Measurements from ENCODE around the gene PACRG.

The PACRG gene

DNA sequence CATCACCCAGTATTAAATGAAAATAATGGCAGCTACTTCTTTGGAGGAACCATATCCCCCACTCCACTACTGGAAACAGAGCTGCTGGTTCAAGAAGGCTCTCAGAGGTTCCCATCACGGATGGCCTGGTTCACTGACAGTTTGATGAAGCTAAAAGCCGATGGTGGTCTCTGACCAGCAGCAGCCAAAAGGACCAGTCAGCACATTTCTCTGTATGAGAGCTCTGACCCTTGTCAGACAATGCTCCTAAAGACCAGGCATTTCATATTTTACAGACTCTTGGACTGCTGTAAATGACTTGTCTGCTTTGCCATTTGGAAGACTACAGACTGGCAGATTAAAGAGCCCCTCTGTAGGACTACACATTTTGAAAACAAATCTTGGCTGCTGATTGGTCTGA lies 16.8 kb upstream of the PACRG start:
- DNase-seq (ENCODE audit: low read depth) = no peak

DNA sequence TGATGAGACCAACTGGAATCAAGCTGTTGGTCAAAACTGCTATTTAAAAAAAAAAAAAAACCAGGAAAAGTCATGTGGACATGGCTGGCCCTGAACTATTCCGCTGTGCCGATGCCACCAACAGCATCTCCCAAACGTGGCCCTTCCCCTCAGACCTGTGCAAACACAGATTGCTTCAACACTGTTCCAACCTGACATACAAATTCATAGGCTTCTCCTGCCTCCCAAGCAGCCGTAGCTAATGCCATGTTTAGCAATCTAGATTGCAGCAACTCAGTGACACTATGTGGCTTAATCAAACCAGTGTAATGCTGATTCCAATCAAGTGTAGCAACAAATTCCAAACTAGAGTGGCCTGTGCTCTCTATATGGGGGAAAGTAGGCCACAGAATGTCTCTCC lies 16.4 kb upstream of the PACRG start:
- DNase-seq (ENCODE audit: low read depth) = no peak

DNA sequence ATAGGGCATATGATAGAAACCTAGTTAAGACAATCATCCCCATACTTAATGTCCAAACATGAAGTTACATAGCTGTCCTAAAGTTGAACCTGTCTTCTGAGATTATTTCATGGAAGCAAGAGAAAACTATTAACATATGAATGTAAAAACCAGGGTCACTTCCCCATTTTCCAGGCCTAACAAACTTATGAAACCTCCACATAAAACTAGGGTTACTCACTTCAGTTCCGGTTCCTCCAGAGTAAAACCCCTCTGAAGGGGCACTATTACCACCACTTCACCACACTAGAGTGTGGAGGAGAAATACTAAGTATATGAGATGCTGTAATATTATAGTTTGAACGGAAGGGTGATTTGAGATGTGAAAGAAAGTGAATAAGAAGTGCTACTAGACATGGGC lies 15.1 kb upstream of the PACRG start:
- no peak for DNase-seq (ENCODE audit: low read depth)

DNA sequence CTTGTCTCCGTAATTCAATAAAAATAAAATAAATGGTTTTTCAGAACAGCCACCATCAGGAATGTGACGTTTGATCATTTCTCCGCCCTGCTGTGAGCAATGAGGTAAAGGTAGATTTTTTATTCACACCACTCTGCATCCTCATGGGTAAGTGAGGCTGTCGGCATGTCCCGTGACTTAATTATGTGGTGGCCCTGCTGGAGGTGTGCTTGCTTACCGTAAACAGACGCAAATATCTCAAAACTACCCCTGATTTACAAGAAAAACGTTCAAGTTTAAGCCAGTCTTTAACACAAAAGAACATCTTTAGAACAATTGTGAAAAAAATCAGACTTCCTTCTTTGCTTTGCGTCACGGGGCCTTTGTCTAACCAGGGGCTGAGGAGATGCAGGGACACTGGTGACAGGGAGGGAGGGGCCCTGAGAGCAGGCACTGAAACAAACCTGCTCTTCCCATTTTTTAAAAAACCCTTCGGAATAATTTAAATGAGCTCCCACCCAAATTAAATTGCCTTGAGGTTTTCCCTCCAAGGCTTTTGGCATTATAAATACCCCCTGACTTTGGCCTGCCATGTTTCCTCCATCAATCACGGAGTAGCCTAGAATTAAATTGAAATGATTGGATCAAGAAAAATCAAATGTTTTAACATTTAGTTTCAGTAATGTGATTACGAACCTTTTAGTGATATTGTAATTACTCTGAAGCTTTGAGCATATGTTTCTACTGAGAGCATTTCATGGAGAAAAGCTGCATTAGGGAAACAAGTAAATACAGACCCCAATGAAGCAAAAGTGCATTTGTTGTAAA lies 13.6 kb upstream of the PACRG start:
- no peak for DNase-seq (ENCODE audit: low read depth)

DNA sequence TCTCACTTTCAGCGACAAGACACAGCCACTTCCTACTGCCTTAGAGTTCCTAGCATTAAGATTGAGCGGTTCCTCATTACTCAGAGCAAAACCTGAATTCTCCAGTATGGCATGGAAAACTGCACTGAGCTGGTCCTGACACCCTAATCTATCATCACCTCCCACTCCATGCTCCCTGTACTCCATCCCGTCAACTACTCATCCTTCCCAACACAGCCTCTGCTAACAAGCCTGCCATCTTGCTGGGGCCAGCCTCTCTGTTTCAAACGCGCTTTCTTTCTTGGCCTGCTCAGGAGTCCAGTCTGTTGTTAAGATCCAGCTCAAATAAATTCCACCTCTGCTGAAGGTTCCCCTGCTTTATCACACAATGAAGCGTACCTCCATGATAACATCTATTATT lies 12.2 kb upstream of the PACRG start:
- DNase-seq (ENCODE audit: low read depth) = no peak

DNA sequence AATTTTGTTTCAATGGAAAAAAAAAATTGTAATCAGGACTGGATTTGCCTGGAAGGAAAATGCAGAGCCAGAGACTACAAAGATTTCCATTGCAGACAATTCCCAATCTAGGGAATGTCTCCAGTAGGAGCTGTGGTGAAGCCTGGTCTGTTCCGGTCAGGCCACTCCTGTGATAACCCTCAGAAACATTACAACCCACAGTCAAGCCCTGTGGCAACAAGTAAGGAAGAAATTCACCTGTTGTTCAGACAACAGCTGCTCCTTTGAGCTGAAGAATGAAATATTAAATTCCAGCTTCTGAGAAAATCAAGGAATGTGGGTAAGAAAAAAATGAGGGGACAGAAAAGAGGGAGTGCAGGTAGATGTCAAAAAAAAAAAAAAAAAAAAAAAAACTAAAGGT lies 8.2 kb upstream of the PACRG start:
- DNase-seq (ENCODE audit: low read depth) = no peak

DNA sequence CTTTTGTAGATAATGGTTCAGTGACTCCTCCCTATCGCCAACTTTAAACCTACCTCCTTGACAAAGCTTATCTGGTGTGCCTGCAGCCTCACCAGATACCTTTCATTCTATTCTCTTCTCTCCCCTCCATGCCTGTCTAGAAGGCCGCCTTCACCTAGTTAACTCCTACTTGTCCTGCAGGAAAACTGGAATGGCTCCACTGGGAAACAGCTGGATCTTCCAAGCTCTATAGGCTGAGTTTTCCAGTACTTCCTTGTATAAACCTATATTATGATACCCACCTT lies 6.4 kb upstream of the PACRG start:
- no peak for DNase-seq (ENCODE audit: low read depth)

DNA sequence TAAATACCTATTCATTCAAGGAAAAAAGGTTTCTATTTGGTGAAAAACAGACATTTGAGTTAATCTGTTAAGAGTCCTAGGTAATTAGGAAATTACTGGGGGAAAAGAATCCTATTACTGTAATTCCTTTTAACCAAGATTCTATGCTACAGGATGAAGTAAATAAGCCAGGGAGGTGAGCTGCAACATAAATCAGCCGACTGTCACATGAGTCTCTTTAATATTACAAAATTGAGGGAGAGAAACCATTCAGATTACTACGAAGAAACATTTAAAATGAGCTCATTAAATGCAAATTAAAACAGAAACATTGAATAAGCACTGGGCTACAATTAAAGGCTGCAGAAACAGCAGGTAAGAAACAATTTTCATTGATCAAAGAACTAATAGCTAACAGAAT lies 5.5 kb upstream of the PACRG start:
- DNase-seq (ENCODE audit: low read depth) = no peak

DNA sequence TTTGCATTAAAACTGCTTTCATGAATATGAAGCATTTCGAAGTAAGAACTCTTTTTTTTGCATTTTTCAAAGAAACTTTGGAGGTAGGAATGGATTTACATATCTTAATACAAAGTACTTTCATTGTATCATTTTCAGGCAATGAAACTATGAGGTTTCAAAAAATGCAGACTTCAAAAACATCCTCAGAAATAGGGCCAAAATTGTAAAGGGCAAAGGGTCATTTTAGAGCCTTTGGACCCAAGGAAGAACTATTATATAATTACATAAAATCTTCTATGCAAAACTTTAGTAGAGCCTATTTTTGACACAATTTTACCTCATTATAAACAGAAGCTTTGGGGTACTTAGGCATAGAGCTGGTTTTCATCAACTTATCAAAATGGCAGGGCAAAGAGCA lies 5.1 kb upstream of the PACRG start:
- no peak for DNase-seq (ENCODE audit: low read depth)

DNA sequence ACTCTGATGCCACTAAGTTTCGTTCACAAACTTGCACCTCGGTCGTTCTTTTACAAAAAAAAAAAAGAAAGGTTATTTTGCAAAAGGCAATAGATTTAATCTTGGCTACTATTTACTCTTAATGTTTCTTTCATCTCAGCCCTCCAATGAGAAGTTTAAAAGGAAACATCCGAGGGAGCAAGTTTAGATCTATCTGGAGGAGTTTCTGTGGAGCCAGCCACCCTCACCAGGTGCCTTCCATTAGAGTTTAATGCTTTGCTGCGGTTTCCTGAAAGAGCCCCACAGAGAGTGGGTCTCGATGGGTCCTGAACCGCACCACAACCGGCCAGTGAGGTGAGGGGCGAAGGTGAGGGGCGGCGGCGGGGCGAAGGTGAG lies 840 bp upstream of the PACRG start:
- no peak for DNase-seq (ENCODE audit: low read depth)

DNA sequence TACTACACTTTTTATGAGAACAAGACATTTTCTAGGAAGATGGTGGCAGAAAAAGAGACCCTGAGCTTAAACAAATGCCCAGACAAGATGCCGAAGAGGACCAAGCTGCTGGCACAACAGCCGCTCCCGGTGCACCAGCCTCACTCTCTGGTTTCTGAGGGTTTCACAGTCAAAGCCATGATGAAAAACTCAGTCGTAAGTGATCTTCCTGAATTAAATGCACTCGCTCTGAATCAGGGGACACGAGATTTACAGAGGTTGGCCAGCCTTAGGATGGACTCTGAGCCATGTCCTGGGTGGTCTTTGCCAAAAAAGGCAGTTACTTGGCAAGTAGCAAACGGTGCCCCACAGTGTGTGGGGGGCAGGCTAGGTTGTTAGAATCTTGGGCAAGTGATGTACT lies 423 bp downstream of the PACRG start:
- DNase-seq (ENCODE audit: low read depth) = no peak

DNA sequence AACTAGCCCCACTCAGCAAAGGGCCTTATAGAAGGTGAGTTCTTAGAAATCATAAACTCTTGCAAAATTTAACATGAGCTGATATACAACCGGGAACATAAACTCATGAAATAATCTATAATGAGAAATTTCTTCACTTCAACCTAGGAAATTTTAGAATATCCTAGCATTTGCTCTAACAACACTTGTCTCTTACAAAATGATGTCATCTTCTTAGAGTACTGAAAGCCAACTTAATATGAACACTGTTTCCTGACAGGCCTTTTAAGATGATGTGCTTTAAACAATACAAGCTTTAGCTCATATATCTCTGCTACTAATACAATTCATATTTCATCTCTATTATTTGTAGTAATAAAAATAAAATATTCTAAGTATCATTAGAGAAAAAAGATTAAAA lies 932 bp downstream of the PACRG start:
- DNase-seq (ENCODE audit: low read depth) = no peak

DNA sequence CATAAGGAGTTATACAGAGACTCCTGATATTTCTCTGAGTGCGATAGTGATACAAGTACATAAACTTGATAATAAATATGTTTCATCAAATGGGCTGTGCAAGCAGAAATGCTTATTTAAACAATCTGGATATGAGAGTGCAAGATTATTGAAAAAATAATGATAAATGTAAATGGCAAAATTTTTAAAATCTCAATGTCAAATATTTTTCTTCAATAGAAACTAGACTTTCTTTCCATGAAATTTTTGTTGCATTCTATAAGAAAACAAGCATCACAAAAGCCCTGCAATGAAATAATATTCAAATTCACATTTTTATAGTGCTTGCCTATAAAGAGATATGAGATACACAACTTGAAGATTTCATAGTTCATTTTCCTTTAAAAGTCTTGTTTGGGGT lies 2.7 kb downstream of the PACRG start:
- DNase-seq (ENCODE audit: low read depth) = no peak

DNA sequence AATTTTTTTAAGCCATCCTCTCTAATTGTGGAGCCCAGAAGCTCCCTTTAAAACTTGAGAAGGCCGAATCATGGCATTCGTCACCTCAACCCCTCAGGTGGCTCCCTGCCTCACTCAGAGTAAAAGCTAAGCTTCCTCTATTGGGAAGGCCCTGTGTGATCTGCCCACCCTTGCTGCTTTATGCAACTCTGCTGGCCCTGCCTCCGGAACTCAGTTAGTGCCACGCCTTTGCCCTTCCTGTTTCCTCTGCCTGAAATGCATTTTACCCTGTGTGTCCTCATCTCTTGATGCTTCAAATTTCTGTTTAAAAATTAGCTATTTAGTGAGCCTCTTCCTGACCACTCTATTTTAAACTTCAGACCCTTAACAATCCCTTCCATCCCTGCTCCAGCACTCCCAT lies 5.7 kb downstream of the PACRG start:
- no peak for DNase-seq (ENCODE audit: low read depth)

DNA sequence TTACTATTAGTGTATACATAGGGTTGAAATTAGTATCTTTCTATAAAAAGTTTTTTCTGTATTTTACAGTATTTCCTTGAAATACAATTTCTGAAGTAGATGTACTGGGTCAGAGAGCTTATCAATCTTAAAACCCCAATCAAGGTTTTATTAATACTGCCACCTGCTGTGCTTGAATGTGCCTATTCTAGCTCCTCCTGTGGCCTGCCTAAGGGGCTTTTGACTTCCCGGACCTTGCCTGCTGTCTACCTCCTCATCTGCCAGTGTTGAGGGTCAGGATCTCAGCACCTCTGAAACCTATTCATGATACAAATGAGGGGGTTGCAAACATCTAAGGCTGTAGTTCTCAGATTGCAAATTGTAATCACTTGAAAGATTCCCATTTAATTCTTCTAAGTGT lies 9.2 kb downstream of the PACRG start:
- no peak for DNase-seq (ENCODE audit: low read depth)

DNA sequence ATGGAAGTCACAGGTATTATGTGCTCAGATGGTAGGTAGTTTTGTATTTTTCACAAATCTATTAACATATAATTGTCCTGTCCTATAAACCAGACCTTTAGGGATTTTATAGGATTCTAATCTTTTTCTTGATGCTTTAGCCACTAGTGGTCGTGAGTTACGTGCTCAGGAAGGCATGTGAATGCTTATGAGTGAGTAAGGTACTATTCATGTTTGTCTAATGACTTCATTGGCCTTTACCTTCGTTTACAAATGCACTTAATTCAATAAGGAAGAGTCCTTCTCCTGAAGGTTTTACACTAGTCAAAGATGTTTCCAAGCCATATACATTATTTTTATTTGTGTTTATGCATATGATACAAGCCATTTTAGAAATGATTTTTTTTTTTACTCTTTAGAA lies 23.0 kb downstream of the PACRG start:
- DNase-seq (ENCODE audit: low read depth) = no peak

DNA sequence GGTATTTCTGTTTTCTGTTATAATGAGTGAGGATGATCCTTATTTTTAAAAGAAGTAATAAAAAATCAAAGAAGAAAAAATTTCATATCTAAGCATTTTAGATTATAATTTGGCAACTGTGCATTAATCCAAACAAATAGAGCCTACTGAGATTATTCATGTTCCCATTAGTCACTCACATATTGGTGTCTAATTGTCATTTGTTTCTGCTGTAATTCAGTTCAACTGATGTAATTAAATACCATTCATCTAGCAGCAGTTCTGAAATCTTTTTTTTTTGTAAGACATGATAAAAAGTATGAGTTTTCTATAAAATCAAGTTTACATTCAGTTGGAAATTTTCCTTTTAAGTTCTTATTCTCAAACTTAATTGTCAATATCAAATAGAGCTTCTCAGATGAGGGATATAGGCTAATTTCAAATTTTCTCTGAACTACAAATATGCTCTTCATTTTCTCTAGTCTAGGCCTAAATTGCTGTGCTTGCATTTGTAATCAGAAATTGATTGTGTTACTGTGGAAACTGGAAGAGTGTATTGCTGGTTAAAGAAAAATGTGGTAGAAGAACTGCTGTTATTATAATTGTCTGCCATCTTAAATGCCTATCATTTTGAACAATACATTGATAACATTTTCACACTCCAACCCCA lies 23.6 kb downstream of the PACRG start:
- DNase-seq (ENCODE audit: low read depth) = no peak

DNA sequence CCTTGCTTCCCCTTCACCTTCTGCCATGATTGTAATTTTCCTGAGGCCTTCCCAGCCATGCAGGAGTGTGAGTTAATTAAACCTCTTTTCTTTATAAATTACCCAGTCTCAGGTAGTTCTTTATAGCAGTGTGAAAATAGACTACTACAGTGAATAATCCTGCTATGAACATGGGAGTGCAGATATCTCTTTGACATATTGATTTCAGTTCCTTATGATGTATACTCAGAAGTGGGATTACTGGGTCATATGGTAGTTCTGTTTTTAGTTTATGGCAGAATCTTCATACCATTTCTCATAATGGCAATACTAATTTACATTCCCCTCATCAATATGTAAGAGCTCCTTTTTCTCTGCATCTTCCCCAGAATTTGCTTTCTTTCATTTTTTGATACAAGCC lies 26.0 kb downstream of the PACRG start:
- DNase-seq (ENCODE audit: low read depth) = no peak

DNA sequence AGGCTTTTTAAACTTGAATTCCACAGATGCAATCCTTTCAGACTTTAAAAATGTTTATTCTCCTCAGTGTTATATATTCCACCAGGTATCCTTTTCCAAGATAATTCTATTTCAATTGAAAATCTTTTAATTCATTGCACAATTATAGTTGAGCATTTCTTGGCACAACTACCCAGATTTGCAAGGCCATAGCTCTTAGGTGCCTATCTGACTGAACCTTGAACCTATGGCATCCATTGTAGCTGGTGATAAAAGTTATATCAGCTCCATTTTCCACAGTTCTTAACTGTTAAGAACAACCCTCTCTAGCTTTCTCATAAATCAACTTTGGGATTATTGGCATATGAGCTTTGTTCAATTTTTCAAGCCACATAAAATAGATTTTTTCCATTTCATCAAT lies 42.4 kb downstream of the PACRG start:
- DNase-seq (ENCODE audit: low read depth) = no peak

DNA sequence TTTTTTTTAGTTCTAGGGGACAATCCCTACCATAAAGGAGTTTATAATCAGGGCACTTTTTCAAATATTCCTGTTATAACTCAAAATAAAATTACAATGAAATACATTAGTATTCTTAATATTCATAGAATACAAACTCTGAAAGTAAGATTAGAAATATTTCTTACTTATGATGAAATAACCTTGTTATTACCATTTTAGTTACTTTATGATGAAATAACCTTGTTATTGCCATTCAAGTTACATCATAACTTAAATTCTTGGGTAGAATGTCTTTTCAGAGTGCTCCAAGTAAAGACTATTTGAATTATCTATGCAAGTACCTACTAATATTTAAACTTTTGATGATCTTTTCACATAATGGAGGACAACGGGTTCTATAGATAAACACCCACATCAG lies 43.2 kb downstream of the PACRG start:
- no peak for DNase-seq (ENCODE audit: low read depth)

DNA sequence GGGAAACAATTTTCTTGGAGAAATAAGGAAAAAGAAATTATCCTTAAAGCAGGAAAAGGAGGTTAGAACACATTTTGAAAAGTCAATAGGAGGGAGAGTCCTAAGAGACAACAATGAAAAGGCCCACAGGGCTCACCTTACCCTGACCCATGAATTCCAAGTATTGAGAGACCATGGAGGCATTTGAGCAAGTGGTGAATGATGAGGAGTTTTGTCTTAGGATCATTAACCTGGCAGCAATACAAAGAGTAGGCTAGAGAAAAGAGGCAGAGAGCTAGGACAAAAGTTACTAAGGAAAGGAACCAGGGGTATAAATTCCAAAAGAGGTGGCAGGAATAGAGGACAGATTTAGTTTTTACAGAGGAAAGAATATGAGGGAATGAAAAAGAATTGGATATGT lies 44.7 kb downstream of the PACRG start:
- DNase-seq (ENCODE audit: low read depth) = no peak

DNA sequence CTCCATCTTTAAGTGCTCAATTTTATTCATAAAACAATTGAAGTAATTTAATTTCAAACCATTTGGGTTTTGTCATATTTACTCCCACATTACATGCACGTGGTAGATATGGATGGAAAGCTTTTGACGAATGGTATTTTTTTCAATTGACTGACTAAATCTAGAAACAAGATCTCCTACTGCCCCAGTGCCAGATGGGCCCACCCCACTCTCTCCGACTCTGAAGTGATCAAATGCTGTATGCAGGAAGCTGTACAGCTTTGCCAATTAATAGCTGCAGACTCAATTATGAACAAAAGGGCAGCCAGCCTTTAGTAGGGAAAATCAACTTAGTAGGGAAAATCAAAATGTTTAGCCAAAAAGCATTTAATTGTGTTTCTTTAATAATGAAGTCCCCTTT lies 46.2 kb downstream of the PACRG start:
- DNase-seq (ENCODE audit: low read depth) = no peak

DNA sequence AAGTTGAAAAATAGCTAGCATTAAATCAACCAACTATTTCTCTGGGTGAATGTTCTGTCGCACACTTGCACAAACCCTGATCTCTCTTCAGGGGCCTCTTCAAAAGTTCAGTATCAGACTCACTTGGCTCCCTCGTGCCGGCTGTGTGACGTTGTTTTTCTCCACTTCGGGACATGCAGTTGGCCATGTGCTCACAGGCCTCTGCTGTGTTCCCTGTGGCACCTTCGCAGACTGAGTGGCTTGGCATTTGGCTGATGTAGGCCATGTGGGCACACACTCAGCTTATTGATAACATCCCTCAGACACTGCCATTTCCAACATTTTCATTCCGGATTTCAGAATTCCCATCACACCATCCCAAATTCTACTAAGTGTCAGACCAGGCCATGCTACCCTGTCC lies 49.3 kb downstream of the PACRG start:
- DNase-seq (ENCODE audit: low read depth) = no peak

DNA sequence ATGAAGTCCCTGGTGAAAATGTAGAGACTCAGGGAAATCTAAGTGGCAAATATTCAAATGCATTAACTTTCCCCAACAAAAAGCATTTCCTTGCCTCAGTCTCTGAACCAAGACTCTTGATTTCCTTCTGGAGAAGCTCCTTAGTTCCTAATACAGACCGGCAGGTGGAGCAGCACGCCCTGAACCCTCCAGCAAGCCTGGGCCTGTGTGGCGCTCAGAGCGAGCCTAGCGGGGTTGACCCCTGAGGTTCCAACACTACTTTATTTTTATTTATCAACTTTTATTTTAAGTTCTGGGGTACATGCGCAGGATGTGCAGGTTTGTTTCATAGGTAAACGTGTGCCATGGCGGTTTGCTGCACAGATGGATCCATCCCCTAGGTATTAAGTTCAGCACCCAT lies 50.8 kb downstream of the PACRG start:
- DNase-seq (ENCODE audit: low read depth) = no peak

All from GM04503 (cell line).